PC-9 (cell line): ENCODE results near the gene WTIP. TPM values are rescaled to one million over a fixed set of nuclear protein-coding genes. Genes with fewer than 3 reads are reported as not detected.

Source experiments
- BruUV-seq: library from RNA; stranded (reverse); fragments of 400-500 nt; replicated peaks from 2 replicates; lab custom pipeline; 2021; lab: Mats Ljungman, UMichigan
- CTCF ChIA-PET: fragments of 300-600 bp; sonication (Branson Sonifier 250); formaldehyde crosslinking; loops from one replicate; lab custom pipeline; 2022; ENCODE audit warnings: antibody characterized with exemption; lab: Charles Lee
- POLR2A ChIA-PET: fragments of 300-600 bp; sonication (Branson Sonifier 250); formaldehyde crosslinking; loops from one replicate; lab custom pipeline; 2022; ENCODE audit warnings: antibody characterized with exemption; ENCODE audit not compliant: unreplicated experiment; lab: Charles Lee
- DNase-seq, 2 experiments: peaks; one replicate each; pipeline versions ENCODE4 v3.0.0 to v3.0.0-alpha.2; 2015 to 2022; ENCODE audit warnings: mixed read lengths in 1 of 2
- H2AFZ ChIP-seq: fragments of 200-600 bp; sonication (generic); 2 replicates; pipeline ENCODE4 v1.8.1; 2017; ENCODE audit warnings: antibody characterized with exemption
- H3F3A ChIP-seq: fragments of 200-600 bp; sonication (generic); 2 replicates; pipeline ENCODE4 v1.8.1; 2017; ENCODE audit warnings: antibody characterized with exemption, mild to moderate bottlenecking, low read depth; ENCODE audit not compliant: insufficient read depth
- H3K27ac ChIP-seq: fragments of 200-600 bp; sonication (generic); 2 replicates; pipeline ENCODE4 v1.6.1; 2016; ENCODE audit warnings: mixed run types
- H3K27me3 ChIP-seq: fragments of 200-600 bp; sonication (generic); 2 replicates; pipeline ENCODE4 v1.6.1; 2016; ENCODE audit warnings: low read depth, mixed run types; ENCODE audit not compliant: insufficient read depth
- H3K36me3 ChIP-seq: fragments of 200-600 bp; sonication (generic); 2 replicates; pipeline ENCODE4 v1.6.1; 2016; ENCODE audit warnings: low read depth, mixed run types
- H3K4me1 ChIP-seq: fragments of 200-600 bp; sonication (generic); replicated peaks from 2 replicates; pipeline ENCODE4 v1.6.1; 2016; ENCODE audit warnings: mixed run types; ENCODE audit not compliant: insufficient read depth
- H3K4me2 ChIP-seq: fragments of 200-600 bp; sonication (generic); 2 replicates; pipeline ENCODE4 v1.6.1; 2017; ENCODE audit warnings: mixed run types
- H3K4me3 ChIP-seq: fragments of 200-600 bp; sonication (generic); 2 replicates; pipeline ENCODE4 v1.6.1; 2016; ENCODE audit warnings: mixed run types
- H3K79me2 ChIP-seq: fragments of 200-600 bp; sonication (generic); 2 replicates; pipeline ENCODE4 v1.6.1; 2017; ENCODE audit warnings: low read depth, mixed run types
- H3K9me2 ChIP-seq: fragments of 200-600 bp; sonication (generic); 2 replicates; pipeline ENCODE4 v1.8.1; 2017; ENCODE audit warnings: mild to moderate bottlenecking; ENCODE audit not compliant: insufficient read depth
- H3K9me3 ChIP-seq: fragments of 200-600 bp; sonication (generic); 2 replicates; pipeline ENCODE4 v1.8.1; 2016; ENCODE audit warnings: low read depth; ENCODE audit not compliant: insufficient read depth
- H4K20me1 ChIP-seq: fragments of 200-600 bp; sonication (generic); 2 replicates; pipeline ENCODE4 v1.8.1; 2017; ENCODE audit not compliant: insufficient read depth
- CTCF ChIP-seq: fragments of 200-600 bp; sonication (generic); conservative IDR thresholded peaks from 2 replicates; pipeline ENCODE4 v1.6.1; 2017; ENCODE audit warnings: mixed run types, antibody characterized with exemption, mild to moderate bottlenecking, moderate library complexity
- EZH2 ChIP-seq: fragments of 200-600 bp; sonication (generic); IDR thresholded peaks from 2 replicates; pipeline ENCODE4 v1.8.0; 2017; ENCODE audit warnings: antibody characterized with exemption, low read depth
- intact Hi-C: fragments of 100-400 bp; cut with micrococcal nuclease; formaldehyde crosslinking; loops from one replicate; pipeline ENCODE4 v1.10.0; 2022; ENCODE audit not compliant: unreplicated experiment
- total RNA-seq: library from RNA; stranded (reverse); gene quantifications from 2 replicates; pipeline ENCODE4 v1.2.3, GENCODE V29; 2021

The WTIP gene
- total RNA-seq, 1 experiment from 2014 or later = 0.63 TPM

- Histone ChIP-seq H3K27ac (no peak overlapping the region), H3K9me2 (no peaks in the 10 kb centered on the region), H3K36me3 (no peaks in the 10 kb centered on the region), H3K27me3 (no peaks in the 10 kb centered on the region), H4K20me1 (no peaks in the 10 kb centered on the region), H3K4me1 (no peaks in the 10 kb centered on the region), H3K4me2 (no peak overlapping the region), H3K9me3 (no peaks in the 10 kb centered on the region), H3F3A (no peaks in the 10 kb centered on the region), H2AFZ (no peak overlapping the region), H3K79me2 (no peaks in the 10 kb centered on the region), H3K4me3 (no peak overlapping the region)
- no peak for DNase-seq
- intact Hi-C loops = no loop called here
- ChIA-PET POLR2A (interaction anchor here (0.6 kb wide), 1 partner anchor 686 kb away, joined by 6 read pairs; no protein-coding TSS in a partner anchor), CTCF (interaction anchor here (0.8 kb wide), 1 partner anchor 1005 kb away, joined by 9 read pairs; no protein-coding TSS in a partner anchor)
- BruUV-seq = no TSS peak
- no peak for TF ChIP-seq EZH2
- TF ChIP-seq CTCF = no peak
These were observed 1.1 kb downstream of the WTIP start for GRCh38 chr19:34482380-34483250.

GRCh38 chr19:34484328-34484727 lies 2.8 kb downstream of the WTIP start:
- CTCF ChIA-PET = no interaction called here

GRCh38 chr19:34485831-34486230 lies 4.3 kb downstream of the WTIP start:
- H3K4me1 ChIP-seq = no peaks in the 10 kb centered on the region
- H3F3A ChIP-seq = no peaks in the 10 kb centered on the region
- DNase-seq = no peak
- ChIA-PET POLR2A (no interaction called here), CTCF (no interaction called here)
- no peaks in the 10 kb centered on the region for H3K9me3 ChIP-seq
- no peak overlapping the region for H3K27ac ChIP-seq
- H3K79me2 ChIP-seq = no peaks in the 10 kb centered on the region
- no peaks in the 10 kb centered on the region for H3K36me3 ChIP-seq
- no peak overlapping the region for H3K4me2 ChIP-seq
- H2AFZ ChIP-seq = no peak overlapping the region
- H3K4me3 ChIP-seq = no peak overlapping the region
- no peak for TF ChIP-seq CTCF
- no peak for TF ChIP-seq EZH2
- H3K27me3 ChIP-seq = no peaks in the 10 kb centered on the region
- no peaks in the 10 kb centered on the region for H4K20me1 ChIP-seq
- intact Hi-C loops = loop anchor here (5.0 kb wide), 1 partner anchor 304 kb away; no protein-coding TSS in a partner anchor
- no peaks in the 10 kb centered on the region for H3K9me2 ChIP-seq
- BruUV-seq = no TSS peak

More at GRCh38 chr19:34484328-34484727, 2.8 kb downstream of the WTIP start:
- Histone ChIP-seq H3K4me3 (no peak overlapping the region), H3K36me3 (no peaks in the 10 kb centered on the region), H3F3A (no peaks in the 10 kb centered on the region), H4K20me1 (no peaks in the 10 kb centered on the region), H3K4me2 (no peak overlapping the region), H3K27me3 (no peaks in the 10 kb centered on the region), H3K79me2 (no peaks in the 10 kb centered on the region), H3K9me2 (no peaks in the 10 kb centered on the region), H2AFZ (no peak overlapping the region), H3K4me1 (no peaks in the 10 kb centered on the region), H3K27ac (no peak overlapping the region), H3K9me3 (no peaks in the 10 kb centered on the region)
- no TSS peak for BruUV-seq
- no peak for DNase-seq
- intact Hi-C loops = no loop called here
- TF ChIP-seq EZH2 = no peak
- POLR2A ChIA-PET = no interaction called here
